Esophagus squamous epithelium (tissue), 5 donors: ENCODE results near the gene ASB7. TPM values are rescaled to one million over a fixed set of nuclear protein-coding genes. Genes with fewer than 3 reads are reported as not detected.
A peak's percentile ranks its signal among the peaks of the same experiment; 100 is the strongest.

ENCODE experiments used
- DNase-seq: peaks from one replicate; lab custom pipeline; 2025; lab: John Stamatoyannopoulos, UW
- H3K27ac ChIP-seq, 4 donors: fragments of 200-600 bp; sonication (generic); one replicate each; pipeline ENCODE4 v1.5.1; 2016 to 2019; ENCODE audit warnings: mild to moderate bottlenecking in 1 of 4
- H3K27me3 ChIP-seq, 4 donors: fragments of 200-600 bp; sonication (generic); 1 replicate in 3 of 4; 2 replicates in 1 of 4; pipeline versions ENCODE4 v1.5.1 to v1.6.0; 2017 to 2021; ENCODE audit warnings: antibody characterized with exemption in 1 of 4
- H3K36me3 ChIP-seq, 3 donors: fragments of 200-600 bp; sonication (generic); one replicate each; pipeline ENCODE4 v1.5.1; 2016 to 2019
- H3K4me1 ChIP-seq, 3 donors: fragments of 200-600 bp; sonication (generic); one replicate each; pipeline ENCODE4 v1.5.1; 2017 to 2019
- H3K4me3 ChIP-seq, 4 donors: fragments of 200-600 bp; sonication (generic); 1 replicate in 3 of 4; 2 replicates in 1 of 4; pipeline ENCODE4 v1.5.1; 2016 to 2019; ENCODE audit warnings: mild to moderate bottlenecking in 2 of 4, moderate library complexity in 1 of 4
- H3K9me3 ChIP-seq, 3 donors: fragments of 200-600 bp; sonication (generic); one replicate each; pipeline ENCODE4 v1.5.1; 2016 to 2019
- CTCF ChIP-seq, 6 experiments: fragments of 450-650 bp in 4 of 6; fragments of 200-600 bp in 2 of 6; sonication (generic) in 2 of 6; IDR thresholded peaks; one replicate each; pipeline ENCODE4 v1.5.1; 2016 to 2019; ENCODE audit warnings: antibody characterized with exemption in 6 of 6, mild to moderate bottlenecking in 4 of 6, moderate library complexity in 4 of 6
- POLR2A ChIP-seq, 4 donors: fragments of 450-650 bp; IDR thresholded peaks; one replicate each; pipeline ENCODE4 v1.6.1; 2017; ENCODE audit warnings: antibody characterized with exemption in 4 of 4, mild to moderate bottlenecking in 4 of 4, moderate library complexity in 3 of 4
- WGBS, 2 donors: methylation state at CpG; one replicate each; pipeline ENCODE4 v1.1.5; 2018; 5-methylcytosine and 5-hydroxymethylcytosine counted together
- intact Hi-C: fragments of 100-400 bp; cut with DNase I; formaldehyde crosslinking; loops from one replicate; pipeline ENCODE4 v1.15.0; 2022
- total RNA-seq, 4 donors: library from RNA; depleted of rRNA; stranded (reverse); fragments of >200 nt; gene quantifications; one replicate each; pipeline ENCODE4 v1.1.0, GENCODE V29; 2016
- donor health status: DM: yes; HTN: yes; CAD: no.

ASB7 gene
- total RNA-seq, 4 donors from 2014 or later = 9.7 to 12.3 (median 12.0) TPM

GRCh38 chr15:100663915-100664281 lies 61.5 kb downstream of the ASB7 start:
- intact Hi-C loops = no loop called here
- 63 to 76% methylated on average over 11 of the region's 11 CpGs for WGBS, 2 donors
- Histone ChIP-seq H3K36me3 (no peaks in the 10 kb centered on the region), H3K4me3 (no peak overlapping the region), H3K27me3 (peaks cover 0 to 6% (median 0%) of the 10 kb centered on the region in 4 donors), H3K4me1 (peaks cover 0 to 3% (median 0%) of the 10 kb centered on the region in 3 donors), H3K27ac (no peak overlapping the region), H3K9me3 (no peaks in the 10 kb centered on the region)
- TF ChIP-seq POLR2A (IDR thresholded peaks at IDR 0.05) (no peak), CTCF (IDR thresholded peaks at IDR 0.05) (no peak)
- no peak for DNase-seq

- intact Hi-C loops = no loop called here
- TF ChIP-seq CTCF (IDR thresholded peaks at IDR 0.05) = no peak
- no peak for TF ChIP-seq POLR2A (IDR thresholded peaks at IDR 0.05)
- Histone ChIP-seq H3K9me3 (no peaks in the 10 kb centered on the region), H3K4me3 (no peak overlapping the region), H3K36me3 (no peaks in the 10 kb centered on the region), H3K27ac (no peak overlapping the region), H3K4me1 (peaks cover 0 to 3% (median 0%) of the 10 kb centered on the region in 3 donors), H3K27me3 (peaks cover 0 to 6% (median 0%) of the 10 kb centered on the region in 4 donors)
- 30 to 44% methylated on average over 7 of the region's 7 CpGs for WGBS, 2 donors
- DNase-seq = no peak
Measured at GRCh38 chr15:100665570-100665969, 63.2 kb downstream of the ASB7 start.

DNA sequence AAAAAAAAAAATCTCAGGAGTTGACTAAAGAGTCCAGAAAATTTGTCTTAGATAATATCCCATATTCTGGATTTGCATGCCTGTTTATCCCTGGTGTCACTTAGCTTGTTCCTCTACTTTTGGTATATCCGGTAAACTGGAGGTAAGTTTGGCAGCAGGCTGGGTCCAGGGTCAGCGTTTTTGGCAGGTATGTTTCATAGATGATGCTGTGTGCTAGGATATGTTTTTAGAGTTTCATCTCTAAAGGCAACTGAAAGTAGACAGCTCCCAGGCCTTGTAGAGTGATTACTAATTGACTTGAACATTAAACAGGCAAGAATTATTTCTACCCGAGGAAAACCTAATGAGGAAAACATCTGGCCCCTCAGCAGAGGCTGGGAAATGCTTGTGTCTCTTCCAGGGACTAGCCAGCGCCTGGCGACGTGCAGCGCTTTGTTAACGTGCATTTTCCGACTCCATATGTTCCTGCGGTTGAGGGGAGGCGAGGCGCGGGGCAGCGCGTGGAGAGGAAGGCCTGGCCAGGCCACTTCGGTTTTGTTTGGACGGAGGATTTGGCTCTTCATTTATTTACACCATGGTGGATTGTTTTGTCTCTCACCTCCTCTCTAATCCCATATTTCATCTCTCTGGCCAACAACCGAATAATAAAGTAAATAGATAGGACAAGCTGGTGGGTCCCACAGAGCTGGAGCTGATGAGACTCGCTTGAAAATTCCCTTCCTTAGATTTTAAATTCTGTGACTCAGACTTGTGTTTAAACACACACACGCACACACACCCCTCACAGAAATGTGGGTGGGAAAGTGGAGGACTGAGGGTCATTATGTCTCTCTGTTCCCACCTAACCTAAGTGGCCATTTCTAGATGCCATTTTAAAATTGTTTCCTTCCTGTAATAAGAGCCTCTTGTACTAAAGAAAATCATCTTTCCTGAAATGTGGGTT lies 65.3 kb downstream of the ASB7 start:
- DNase-seq = no peak
- Histone ChIP-seq H3K36me3 (no peaks in the 10 kb centered on the region), H3K4me1 (peaks cover 0 to 3% (median 0%) of the 10 kb centered on the region in 3 donors), H3K27me3 (peaks cover 0 to 6% (median 0%) of the 10 kb centered on the region in 4 donors), H3K9me3 (no peaks in the 10 kb centered on the region), H3K4me3 (no peak overlapping the region), H3K27ac (peak overlapping the region in 3 of 4 donors; percentile 22 to 65 (median 62))
- TF ChIP-seq POLR2A (IDR thresholded peaks at IDR 0.05) (no peak), CTCF (IDR thresholded peaks at IDR 0.05) (no peak)
- intact Hi-C loops = no loop called here
- 73 to 83% methylated on average over 11 to 19 of the region's 20 CpGs for WGBS, 2 donors

DNA sequence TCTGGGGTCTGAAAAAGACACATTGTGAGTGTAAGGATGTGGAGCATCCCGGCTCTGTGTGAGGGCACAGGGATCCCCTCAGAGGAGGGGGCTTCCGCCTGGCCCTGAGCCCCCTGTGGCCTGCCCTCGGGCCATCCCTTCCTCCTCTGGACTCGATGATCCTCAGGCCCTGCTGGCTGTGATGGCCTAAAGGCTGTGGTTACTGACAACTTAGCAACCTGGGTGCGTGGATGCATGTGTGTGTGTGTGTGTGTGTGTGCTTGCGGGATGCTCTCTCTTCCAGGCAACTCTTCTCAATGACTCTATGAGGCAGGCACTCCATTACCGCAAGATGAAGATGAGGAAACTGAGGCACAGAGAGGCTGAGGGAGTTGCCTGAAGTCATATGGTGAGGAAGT lies 66.0 kb downstream of the ASB7 start:
- H3K27me3 ChIP-seq = peaks cover 0 to 6% (median 0%) of the 10 kb centered on the region in 4 donors
- no peak overlapping the region for H3K4me3 ChIP-seq
- 67 to 83% methylated on average over 2 to 7 of the region's 7 CpGs for WGBS, 2 donors
- no peaks in the 10 kb centered on the region for H3K9me3 ChIP-seq
- no peaks in the 10 kb centered on the region for H3K36me3 ChIP-seq
- intact Hi-C loops = no loop called here
- peaks cover 0 to 3% (median 0%) of the 10 kb centered on the region in 3 donors for H3K4me1 ChIP-seq
- no peak for TF ChIP-seq CTCF (IDR thresholded peaks at IDR 0.05)
- no peak for TF ChIP-seq POLR2A (IDR thresholded peaks at IDR 0.05)
- no peak for DNase-seq
- peak overlapping the region in 3 of 4 donors; percentile 22 to 65 (median 62) for H3K27ac ChIP-seq

DNA sequence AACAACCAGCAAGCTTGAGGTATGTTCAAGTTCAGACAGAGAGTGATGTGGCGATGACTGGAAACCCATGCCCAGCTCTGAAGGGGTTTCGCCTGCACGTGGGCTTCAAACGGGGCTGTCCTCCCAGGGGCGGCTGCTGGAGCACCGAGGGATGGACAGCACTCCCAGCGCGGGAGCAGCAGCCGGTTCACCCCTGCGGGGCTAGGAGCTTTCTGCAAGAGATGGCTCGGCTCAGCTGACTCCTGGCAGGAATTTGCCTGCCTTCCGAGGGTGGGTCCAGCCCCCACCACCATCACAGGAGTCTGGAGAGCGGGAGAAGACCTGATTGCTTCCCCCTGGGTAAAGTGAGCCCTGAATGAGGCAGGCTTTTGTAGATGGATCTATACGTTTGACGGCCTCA lies 66.9 kb downstream of the ASB7 start:
- 75 to 90% methylated on average over 5 to 12 of the region's 15 CpGs for WGBS, 2 donors

More for the DNA sequence above, 66.9 kb downstream of the ASB7 start:
- no peak for TF ChIP-seq CTCF (IDR thresholded peaks at IDR 0.05)
- TF ChIP-seq POLR2A (IDR thresholded peaks at IDR 0.05) = no peak
- DNase-seq = no peak
- no peak overlapping the region for H3K27ac ChIP-seq
- no peak overlapping the region for H3K4me3 ChIP-seq
- intact Hi-C loops = no loop called here
- H3K27me3 ChIP-seq = peaks cover 0 to 6% (median 0%) of the 10 kb centered on the region in 4 donors
- no peaks in the 10 kb centered on the region for H3K36me3 ChIP-seq
- H3K4me1 ChIP-seq = peaks cover 0 to 3% (median 0%) of the 10 kb centered on the region in 3 donors
- H3K9me3 ChIP-seq = no peaks in the 10 kb centered on the region
